HUES48 (cell line): ENCODE measurements around the gene DAB1.
A peak's percentile ranks its signal among the peaks of the same experiment; 100 is the strongest.

Source experiments
- H3K27ac ChIP-seq: one replicate; pipeline ENCODE4 v1.7.0; 2013; ENCODE audit warnings: low read depth, low read length, inconsistent platforms
- H3K27me3 ChIP-seq: 2 replicates; pipeline ENCODE4 v1.6.1; 2013; ENCODE audit warnings: mild to moderate bottlenecking, low read length; ENCODE audit not compliant: control insufficient read depth, insufficient read depth
- H3K36me3 ChIP-seq: 2 replicates; pipeline ENCODE4 v1.6.1; 2013; ENCODE audit warnings: low read length; ENCODE audit not compliant: control insufficient read depth, insufficient read depth
- H3K4me1 ChIP-seq: 2 replicates; pipeline ENCODE4 v1.6.1; 2013; ENCODE audit warnings: mild to moderate bottlenecking, low read length; ENCODE audit not compliant: control insufficient read depth, insufficient read depth
- H3K4me3 ChIP-seq: 2 replicates; pipeline ENCODE4 v1.5.1; 2013; ENCODE audit warnings: mild to moderate bottlenecking, low read depth, low read length
- H3K9ac ChIP-seq: 2 replicates; pipeline ENCODE4 v1.6.1; 2013; ENCODE audit warnings: mild to moderate bottlenecking, low read depth, low read length, moderate library complexity
- H3K9me3 ChIP-seq: 2 replicates; pipeline ENCODE4 v1.6.1; 2013; ENCODE audit warnings: low read length; ENCODE audit not compliant: control insufficient read depth, insufficient read depth

Gene DAB1

GRCh38 chr1:57127976-57128375 lies 295.9 kb downstream of the DAB1 start:
- no peaks in the 10 kb centered on the region for H3K36me3 ChIP-seq
- no peak overlapping the region for H3K9ac ChIP-seq
- H3K9me3 ChIP-seq, result no peaks in the 10 kb centered on the region
- H3K27ac ChIP-seq, result no peak overlapping the region
- no peaks in the 10 kb centered on the region for H3K4me1 ChIP-seq
- no peaks in the 10 kb centered on the region for H3K27me3 ChIP-seq
- no peak overlapping the region for H3K4me3 ChIP-seq

- no peak overlapping the region for H3K27ac ChIP-seq
- H3K9ac ChIP-seq, result no peak overlapping the region
- no peaks in the 10 kb centered on the region for H3K27me3 ChIP-seq
- no peaks in the 10 kb centered on the region for H3K9me3 ChIP-seq
- no peak overlapping the region for H3K4me3 ChIP-seq
- H3K4me1 ChIP-seq, result no peaks in the 10 kb centered on the region
- no peaks in the 10 kb centered on the region for H3K36me3 ChIP-seq
Measured at GRCh38 chr1:57124768-57125446, 299.0 kb downstream of the DAB1 start.

GRCh38 chr1:57124170-57124569 lies 299.7 kb downstream of the DAB1 start:
- H3K27me3 ChIP-seq, result no peaks in the 10 kb centered on the region
- H3K4me1 ChIP-seq, result no peaks in the 10 kb centered on the region
- no peaks in the 10 kb centered on the region for H3K36me3 ChIP-seq
- H3K4me3 ChIP-seq, result no peak overlapping the region
- H3K9ac ChIP-seq, result no peak overlapping the region
- H3K27ac ChIP-seq, result no peak overlapping the region
- H3K9me3 ChIP-seq, result no peaks in the 10 kb centered on the region

- Histone ChIP-seq H3K4me3 (no peak overlapping the region), H3K9ac (no peak overlapping the region), H3K27ac (no peak overlapping the region), H3K27me3 (no peaks in the 10 kb centered on the region), H3K4me1 (no peaks in the 10 kb centered on the region), H3K36me3 (no peaks in the 10 kb centered on the region), H3K9me3 (no peaks in the 10 kb centered on the region)
Measured at GRCh38 chr1:57122031-57122430, 301.8 kb downstream of the DAB1 start.

- Histone ChIP-seq H3K9ac (no peak overlapping the region), H3K4me3 (no peak overlapping the region), H3K27me3 (no peaks in the 10 kb centered on the region), H3K36me3 (no peaks in the 10 kb centered on the region), H3K27ac (no peak overlapping the region), H3K4me1 (no peaks in the 10 kb centered on the region), H3K9me3 (no peaks in the 10 kb centered on the region)
Measured at GRCh38 chr1:57118948-57119603, 304.8 kb downstream of the DAB1 start.

- Histone ChIP-seq H3K27ac (no peak overlapping the region), H3K9ac (no peak overlapping the region), H3K9me3 (no peaks in the 10 kb centered on the region), H3K36me3 (no peaks in the 10 kb centered on the region), H3K27me3 (no peaks in the 10 kb centered on the region), H3K4me3 (no peak overlapping the region), H3K4me1 (peaks cover 3% of the 10 kb centered on the region; the same call in 1 of the 2 replicates)
Measured at GRCh38 chr1:57117753-57118152, 306.1 kb downstream of the DAB1 start.

GRCh38 chr1:57116871-57117270 lies 307.0 kb downstream of the DAB1 start:
- H3K27me3 ChIP-seq, result no peaks in the 10 kb centered on the region
- no peak overlapping the region for H3K4me3 ChIP-seq
- no peaks in the 10 kb centered on the region for H3K9me3 ChIP-seq
- H3K36me3 ChIP-seq, result no peaks in the 10 kb centered on the region
- H3K27ac ChIP-seq, result no peak overlapping the region
- H3K4me1 ChIP-seq, result peaks cover 10% of the 10 kb centered on the region
- H3K9ac ChIP-seq, result no peak overlapping the region

GRCh38 chr1:57115030-57115614 lies 308.7 kb downstream of the DAB1 start:
- Histone ChIP-seq H3K4me1 (peaks cover 10% of the 10 kb centered on the region), H3K9me3 (no peaks in the 10 kb centered on the region), H3K27ac (no peak overlapping the region), H3K9ac (no peak overlapping the region), H3K27me3 (no peaks in the 10 kb centered on the region), H3K36me3 (no peaks in the 10 kb centered on the region), H3K4me3 (no peak overlapping the region)

- H3K9me3 ChIP-seq, result no peaks in the 10 kb centered on the region
- H3K27me3 ChIP-seq, result no peaks in the 10 kb centered on the region
- no peak overlapping the region for H3K9ac ChIP-seq
- no peaks in the 10 kb centered on the region for H3K36me3 ChIP-seq
- H3K4me3 ChIP-seq, result no peak overlapping the region
- H3K4me1 ChIP-seq, result peaks cover 10% of the 10 kb centered on the region
- H3K27ac ChIP-seq, result peak overlapping the region; percentile 66
Measured at GRCh38 chr1:57112148-57112547, 311.7 kb downstream of the DAB1 start.

GRCh38 chr1:57111175-57111574 lies 312.7 kb downstream of the DAB1 start:
- no peaks in the 10 kb centered on the region for H3K9me3 ChIP-seq
- no peaks in the 10 kb centered on the region for H3K27me3 ChIP-seq
- H3K9ac ChIP-seq, result no peak overlapping the region
- peaks cover 10% of the 10 kb centered on the region for H3K4me1 ChIP-seq
- no peaks in the 10 kb centered on the region for H3K36me3 ChIP-seq
- no peak overlapping the region for H3K27ac ChIP-seq
- H3K4me3 ChIP-seq, result no peak overlapping the region

GRCh38 chr1:57109883-57110282 lies 314.0 kb downstream of the DAB1 start:
- Histone ChIP-seq H3K36me3 (no peaks in the 10 kb centered on the region), H3K9ac (no peak overlapping the region), H3K27ac (no peak overlapping the region), H3K27me3 (no peaks in the 10 kb centered on the region), H3K4me1 (peaks cover 21% of the 10 kb centered on the region), H3K9me3 (no peaks in the 10 kb centered on the region), H3K4me3 (no peak overlapping the region)
